Measurements from ENCODE around the gene CFAP97D1. TPM values are rescaled to one million over a fixed set of nuclear protein-coding genes. Genes with fewer than 3 reads are reported as not detected.

CFAP97D1 gene
- total RNA-seq, 4 donors from 2014 or later = not detected

DNA sequence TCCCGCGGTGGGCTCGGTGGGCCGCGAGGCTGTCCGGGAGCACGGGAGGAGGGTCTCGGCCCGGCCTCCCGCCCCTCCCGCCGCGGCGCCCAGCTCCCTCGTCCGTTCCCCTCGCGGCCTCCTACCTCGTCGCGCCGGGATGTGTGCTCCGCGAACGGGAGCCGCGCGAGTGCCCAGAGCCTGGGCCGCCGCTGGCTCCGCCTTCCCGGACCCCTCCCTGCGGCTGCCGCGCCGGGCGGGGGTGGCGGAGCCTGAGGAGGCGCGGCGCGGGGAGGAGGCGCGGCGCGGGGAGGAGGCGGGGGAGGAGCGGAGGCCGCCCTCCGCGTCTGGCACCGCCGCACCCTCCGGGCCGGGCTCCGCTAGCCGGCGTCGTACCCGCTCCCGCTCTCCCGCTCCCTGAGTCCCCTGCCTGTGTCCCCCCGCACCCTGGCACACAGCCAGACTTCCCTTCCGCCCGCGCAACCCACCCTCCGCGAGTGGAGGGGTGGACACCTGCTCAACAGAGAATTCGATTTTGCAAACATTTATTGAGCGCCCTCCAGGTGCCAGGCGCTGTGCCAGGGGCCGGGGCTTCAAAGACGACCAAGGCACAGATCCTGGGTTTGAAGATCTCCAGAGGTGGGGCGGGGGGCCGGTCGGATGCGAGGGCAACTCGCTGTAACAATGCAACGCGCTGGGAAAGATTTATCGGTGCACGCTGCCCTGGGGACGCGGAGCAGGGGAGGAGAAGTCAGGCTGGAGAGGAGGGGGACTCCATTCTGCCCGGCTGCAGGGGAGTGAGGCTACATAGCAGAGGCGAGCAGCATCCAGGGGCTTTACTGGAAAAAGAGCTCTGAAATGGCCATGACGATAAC, 53.0 kb downstream of the CFAP97D1 start, which contains the start of gene MPP3:
Gene MPP3, minus strand, starts transcription at position 171 of the 854 bp plus-strand sequence. CDS start 1,240 bp downstream, outside the sequence.
- Histone ChIP-seq H3K9me3 (no peaks in the 10 kb centered on the region), H3K27me3 (peaks cover 4% of the 10 kb centered on the region), H3K4me1 (peaks cover 5 to 17% (median 11%) of the 10 kb centered on the region in 4 donors), H3K36me3 (no peaks in the 10 kb centered on the region), H3K4me3 (peak within 1 kb of the TSS; percentile 45 to 80 (median 68)), H3K27ac (peak within 1 kb of the TSS; percentile 23 to 77 (median 64))
- in situ Hi-C loops (cut with MboI; ENCODE audit: low pct_ligation_motif_present in 1 of 4, low pct_unique_long_range_greater_than_20kb in 1 of 4, low sequenced_read_pairs in 3 of 4) = no loop called here
- DNase-seq = peak; percentile 80
- TF ChIP-seq, protein P1, sequence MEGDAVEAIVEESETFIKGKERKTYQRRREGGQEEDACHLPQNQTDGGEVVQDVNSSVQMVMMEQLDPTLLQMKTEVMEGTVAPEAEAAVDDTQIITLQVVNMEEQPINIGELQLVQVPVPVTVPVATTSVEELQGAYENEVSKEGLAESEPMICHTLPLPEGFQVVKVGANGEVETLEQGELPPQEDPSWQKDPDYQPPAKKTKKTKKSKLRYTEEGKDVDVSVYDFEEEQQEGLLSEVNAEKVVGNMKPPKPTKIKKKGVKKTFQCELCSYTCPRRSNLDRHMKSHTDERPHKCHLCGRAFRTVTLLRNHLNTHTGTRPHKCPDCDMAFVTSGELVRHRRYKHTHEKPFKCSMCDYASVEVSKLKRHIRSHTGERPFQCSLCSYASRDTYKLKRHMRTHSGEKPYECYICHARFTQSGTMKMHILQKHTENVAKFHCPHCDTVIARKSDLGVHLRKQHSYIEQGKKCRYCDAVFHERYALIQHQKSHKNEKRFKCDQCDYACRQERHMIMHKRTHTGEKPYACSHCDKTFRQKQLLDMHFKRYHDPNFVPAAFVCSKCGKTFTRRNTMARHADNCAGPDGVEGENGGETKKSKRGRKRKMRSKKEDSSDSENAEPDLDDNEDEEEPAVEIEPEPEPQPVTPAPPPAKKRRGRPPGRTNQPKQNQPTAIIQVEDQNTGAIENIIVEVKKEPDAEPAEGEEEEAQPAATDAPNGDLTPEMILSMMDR (IDR thresholded peaks at IDR 0.05) = no peak
- peak; percentile 19 for TF ChIP-seq POLR2A (IDR thresholded peaks at IDR 0.05)
- peak; percentile 21 to 60 (median 52) for TF ChIP-seq POLR2AphosphoS5 (IDR thresholded peaks at IDR 0.05)
- TF ChIP-seq EP300 (IDR thresholded peaks at IDR 0.05; ENCODE audit: low read depth) = no peak
- intact Hi-C loops (cut with DNase I; ENCODE audit: low total_unique reads) = loop anchor here (10.0 kb wide), 1 partner anchor 48 kb away; the partner anchor contains the start of gene CFAP97D1
- 3% methylated on average over 57 of the region's 87 CpGs; no CpG with 5 or more reads in 1 of the 2 donors for WGBS, 2 donors (ENCODE audit: low coverage in 1 of 2)

DNA sequence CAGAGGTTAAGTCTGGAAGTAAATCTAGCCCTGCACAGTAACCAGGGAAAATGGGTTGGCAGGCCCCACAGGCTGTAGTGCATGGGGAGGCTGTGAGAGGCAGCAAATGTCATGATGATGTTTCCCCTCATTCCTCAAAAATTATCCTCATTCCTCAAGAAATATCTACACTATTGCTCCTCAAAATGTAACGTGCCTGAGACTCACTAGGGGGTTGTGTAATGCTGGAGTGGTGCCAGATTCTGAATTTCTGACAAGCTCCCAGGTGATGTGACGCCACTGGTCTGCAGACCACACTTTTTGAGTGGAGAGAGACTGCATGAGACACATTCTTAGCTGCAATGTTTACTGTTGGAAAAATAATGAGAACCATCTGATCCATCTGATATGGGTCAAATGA, 53.9 kb downstream of the CFAP97D1 start:
- intact Hi-C loops (cut with DNase I; ENCODE audit: low total_unique reads) (loop anchor here (10.0 kb wide), 1 partner anchor 49 kb away; the partner anchor contains the start of gene CFAP97D1), in situ Hi-C loops (cut with MboI; ENCODE audit: low pct_ligation_motif_present in 1 of 4, low pct_unique_long_range_greater_than_20kb in 1 of 4, low sequenced_read_pairs in 3 of 4) (no loop called here)
- Histone ChIP-seq H3K27ac (no peak overlapping the region), H3K9me3 (no peaks in the 10 kb centered on the region), H3K36me3 (no peaks in the 10 kb centered on the region), H3K4me1 (peaks cover 5 to 17% (median 11%) of the 10 kb centered on the region in 4 donors), H3K4me3 (no peak overlapping the region), H3K27me3 (peaks cover 4% of the 10 kb centered on the region)
- 56% methylated on average over 2 of the region's 2 CpGs; no CpG with 5 or more reads in 1 of the 2 donors for WGBS, 2 donors (ENCODE audit: low coverage in 1 of 2)
- TF ChIP-seq POLR2AphosphoS5 (IDR thresholded peaks at IDR 0.05) = no peak
- TF ChIP-seq EP300 (IDR thresholded peaks at IDR 0.05; ENCODE audit: low read depth) = no peak
- no peak for TF ChIP-seq POLR2A (IDR thresholded peaks at IDR 0.05)
- TF ChIP-seq, protein P1 (IDR thresholded peaks at IDR 0.05) = no peak
- DNase-seq = no peak

Other genes with a start within 250 kb of the CFAP97D1 start
- gene ETV4, start 234.1 kb upstream of the CFAP97D1 start, total RNA-seq = 1 to 10 TPM in 1 of 4 donors, under 1 TPM in 1, not detected in 2; 0.41 to 1.3 TPM
- gene MEOX1, start 118.5 kb upstream of the CFAP97D1 start, total RNA-seq = 1 to 10 TPM in 1 of 4 donors, under 1 TPM in 2, not detected in 1; 0.32 to 4.5 (median 0.96) TPM
- gene SOST, start 21.6 kb upstream of the CFAP97D1 start, total RNA-seq = not detected
- gene DUSP3, start 1.5 kb upstream of the CFAP97D1 start, total RNA-seq = 100 to 1,000 TPM in 1 of 4 donors, 10 to 100 TPM in 3; 52.7 to 145 (median 70.9) TPM
- 10 to 100 TPM in 1 of 4 donors, 1 to 10 TPM in 3; 6.8 to 10.7 (median 7.5) TPM for gene MPP3, start 52.7 kb downstream of the CFAP97D1 start, total RNA-seq
- gene CD300LG, start 66.7 kb downstream of the CFAP97D1 start, total RNA-seq = 10 to 100 TPM in 1 of 4 donors, 1 to 10 TPM in 1, under 1 TPM in 1, not detected in 1; 0.55 to 44.5 (median 1.4) TPM
- gene MPP2, start 127.1 kb downstream of the CFAP97D1 start, total RNA-seq = 1 to 10 TPM; 3.4 to 4.9 (median 4.2) TPM
- gene PPY, start 162.0 kb downstream of the CFAP97D1 start, total RNA-seq = not detected
- gene PYY, start 173.5 kb downstream of the CFAP97D1 start, total RNA-seq = 10 to 100 TPM in 3 of 4 donors, not detected in 1; 27.7 to 89.2 (median 52.1) TPM
- 10 to 100 TPM in 2 of 4 donors, 1 to 10 TPM in 2; 3.0 to 46.3 (median 17.7) TPM for gene NAGS, start 224.2 kb downstream of the CFAP97D1 start, total RNA-seq
- gene TMEM101, start 234.5 kb downstream of the CFAP97D1 start, total RNA-seq = 10 to 100 TPM; 25.2 to 34.0 (median 27.7) TPM

All from transverse colon (tissue), 4 donors.